Measurements from ENCODE around the gene CACHD1. TPM values are rescaled to one million over a fixed set of nuclear protein-coding genes. Genes with fewer than 3 reads are reported as not detected.

The CACHD1 gene
- total and polyA plus RNA-seq, 2 of the 4 experiments (the other 2 are of a cell fraction), result 2.9 to 5.9 TPM

GRCh38 chr1:64616039-64616438, 146.1 kb downstream of the CACHD1 start:
- intact Hi-C loops (cut with micrococcal nuclease) (no loop called here), dilution Hi-C loops (cut with HindIII; ENCODE audit: low sequenced_read_pairs, unreplicated experiment) (no loop called here), in situ Hi-C loops (cut with MboI; ENCODE audit: low sequenced_read_pairs) (no loop called here)
- H4K20me1 ChIP-seq (ENCODE audit: insufficient read depth, low read length), result no peaks in the 10 kb centered on the region
- BruUV-seq (replicated peaks), result no TSS peak
- H4K8ac ChIP-seq (ENCODE audit: low read depth in 2 of 2, low read length in 2 of 2), result no peak overlapping the region
- H3K18ac ChIP-seq (ENCODE audit: low read depth, low read length), result no peak overlapping the region
- no peak overlapping the region for H3K4me3 ChIP-seq (ENCODE audit: insufficient read depth, low read depth, low read length)
- H3K27me3 ChIP-seq (ENCODE audit: control insufficient read depth, insufficient read depth, low read length), result no peaks in the 10 kb centered on the region
- H3K9me3 ChIP-seq (ENCODE audit: control insufficient read depth, insufficient read depth, low read length), result no peaks in the 10 kb centered on the region; the same call in 1 of the 2 replicates
- no CpG with 5 or more reads among the region's 2 CpGs for WGBS, 2 experiments (ENCODE audit: extremely low coverage in 2 of 2, insufficient read length in 1 of 2)
- H3K4ac ChIP-seq (ENCODE audit: low read depth, low read length), result no peak overlapping the region
- DNase-seq, result no peak
- no peak overlapping the region for H3K9ac ChIP-seq (ENCODE audit: low read depth, low read length)
- H3K27ac ChIP-seq (ENCODE audit: insufficient read depth, low read length), result no peak overlapping the region
- H2AK5ac ChIP-seq (ENCODE audit: low read depth, low read length), result no peak overlapping the region
- no peak overlapping the region for H3K23ac ChIP-seq (ENCODE audit: low read depth, low read length)
- no peak overlapping the region for H3K4me2 ChIP-seq (ENCODE audit: low read depth, low read length)
- no peak overlapping the region for H4K5ac ChIP-seq (ENCODE audit: low read depth, low read length)
- H2AFZ ChIP-seq (replicated peaks; ENCODE audit: low read length, poor library complexity), result no peak overlapping the region
- H2BK20ac ChIP-seq (ENCODE audit: low read depth, low read length), result no peak overlapping the region
- ATAC-seq (ENCODE audit: low read depth), result no peak
- H3K79me1 ChIP-seq (ENCODE audit: low read depth in 1 of 2, low read length in 2 of 2), result no peaks in the 10 kb centered on the region
- ChIA-PET POLR2A (ENCODE audit: unreplicated experiment) (no interaction called here), CTCF (no interaction called here)
- no peak overlapping the region for H2BK15ac ChIP-seq (ENCODE audit: low read depth, low read length)
- no peaks in the 10 kb centered on the region for H3K9me1 ChIP-seq (ENCODE audit: insufficient read depth, low read length)
- no peak overlapping the region for H2BK120ac ChIP-seq (ENCODE audit: low read depth, low read length)
- no peak overlapping the region for H2AK9ac ChIP-seq (replicated peaks; ENCODE audit: low read depth, low read length, poor library complexity)
- no peak overlapping the region for H3K14ac ChIP-seq (replicated peaks; ENCODE audit: low read depth, low read length)
- no peaks in the 10 kb centered on the region for H3K4me1 ChIP-seq (ENCODE audit: control insufficient read depth, insufficient read depth, low read length)
- H2BK5ac ChIP-seq (ENCODE audit: low read depth, low read length, poor library complexity, severe bottlenecking), result no peak overlapping the region
- no peak overlapping the region for H4K91ac ChIP-seq (ENCODE audit: insufficient read depth, low read depth, low read length)
- no peaks in the 10 kb centered on the region for H3K36me3 ChIP-seq (ENCODE audit: control insufficient read depth, insufficient read depth, low read length)
- TF ChIP-seq SMC3 (IDR thresholded peaks at IDR 0.05; ENCODE audit: low read depth, low read length), result no peak
- no peak for TF ChIP-seq RFX5 (IDR thresholded peaks at IDR 0.05; ENCODE audit: low read depth, low read length)
- no peak for TF ChIP-seq BHLHE40 (IDR thresholded peaks at IDR 0.05; ENCODE audit: low read depth, low read length)
- TF ChIP-seq RCOR1 (IDR thresholded peaks at IDR 0.05; ENCODE audit: insufficient replicate concordance, low read length), result no peak
- TF ChIP-seq MAFK (IDR thresholded peaks at IDR 0.05; ENCODE audit: low read depth, low read length), result no peak
- TF ChIP-seq CEBPB (IDR thresholded peaks at IDR 0.05; ENCODE audit: low read depth, low read length), result no peak
- TF ChIP-seq ELK1 (IDR thresholded peaks at IDR 0.05; ENCODE audit: borderline replicate concordance, low read depth, low read length), result no peak
- no peak for TF ChIP-seq CTCF (conservative IDR thresholded peaks at IDR 0.05; ENCODE audit: low read depth, low read length)
- TF ChIP-seq MXI1 (IDR thresholded peaks at IDR 0.05; ENCODE audit: borderline replicate concordance, low read depth, low read length), result no peak
- no peak for TF ChIP-seq CHD1 (IDR thresholded peaks at IDR 0.05; ENCODE audit: low read depth, low read length)
- no peak for TF ChIP-seq RAD21 (IDR thresholded peaks at IDR 0.05; ENCODE audit: low read length)
- no peak for TF ChIP-seq USF2 (IDR thresholded peaks at IDR 0.05; ENCODE audit: low read depth, low read length)
- TF ChIP-seq FOS (IDR thresholded peaks at IDR 0.05; ENCODE audit: low read depth, low read length), result no peak
- TF ChIP-seq NFE2L2 (IDR thresholded peaks at IDR 0.05; ENCODE audit: low read depth, low read length), result no peak
- TF ChIP-seq POLR2A (IDR thresholded peaks at IDR 0.05; ENCODE audit: low read depth, low read length), result no peak
- no peak for TF ChIP-seq MAZ (IDR thresholded peaks at IDR 0.05; ENCODE audit: borderline replicate concordance, low read depth, low read length)
- no peak overlapping the region for H3K56ac ChIP-seq (ENCODE audit: extremely low read depth, insufficient read depth, low read length)
